GM18861 (cell line): ENCODE results near the gene WAC.
"Not testable (repeated sequence)": the region's sequence is repeated elsewhere in the genome, so short reads cannot be mapped to it uniquely, and the experiment has no call there.

Source experiments
- ATAC-seq: cut with Tn5 transposase; IDR thresholded peaks from one replicate; pipeline ENCODE4 v1.9.1; 2021; ENCODE audit not compliant: unreplicated experiment

The WAC gene

GRCh38 chr10:28532337-28533185, at the start of gene WAC:
WAC (plus strand) TSS chr10:28533118; CDS start chr10:28533580, 462 bp downstream.
- ATAC-seq: peak; percentile 81

GRCh38 chr10:28489206-28489605, 43.7 kb upstream of the WAC start:
- no peak for ATAC-seq

GRCh38 chr10:28490256-28490865, 42.6 kb upstream of the WAC start:
- ATAC-seq: not testable (repeated sequence)

- no peak for ATAC-seq
Measured at GRCh38 chr10:28492116-28492920, 40.6 kb upstream of the WAC start.

GRCh38 chr10:28494420-28494819, 38.5 kb upstream of the WAC start:
- no peak for ATAC-seq

GRCh38 chr10:28495084-28495483, 37.8 kb upstream of the WAC start:
- no peak for ATAC-seq

GRCh38 chr10:28496017-28496416, 36.9 kb upstream of the WAC start:
- ATAC-seq: no peak

GRCh38 chr10:28496481-28496961, 36.4 kb upstream of the WAC start:
- no peak for ATAC-seq

GRCh38 chr10:28497313-28498126, 35.4 kb upstream of the WAC start:
- no peak for ATAC-seq

GRCh38 chr10:28500203-28500602, 32.7 kb upstream of the WAC start:
- not testable (repeated sequence) for ATAC-seq

GRCh38 chr10:28503114-28503513, 29.8 kb upstream of the WAC start:
- ATAC-seq: no peak

- no peak for ATAC-seq
Measured at GRCh38 chr10:28505359-28505959, 27.5 kb upstream of the WAC start.

- ATAC-seq: no peak
Measured at GRCh38 chr10:28508304-28508925, 24.5 kb upstream of the WAC start.

- no peak for ATAC-seq
Measured at GRCh38 chr10:28509286-28509685, 23.6 kb upstream of the WAC start.

GRCh38 chr10:28514648-28515047, 18.3 kb upstream of the WAC start:
- ATAC-seq: no peak

- ATAC-seq: no peak
Measured at GRCh38 chr10:28520346-28520745, 12.6 kb upstream of the WAC start.

GRCh38 chr10:28520828-28521227, 12.1 kb upstream of the WAC start:
- ATAC-seq: not testable (repeated sequence)

GRCh38 chr10:28521961-28522360, 11.0 kb upstream of the WAC start:
- not testable (repeated sequence) for ATAC-seq

GRCh38 chr10:28523725-28524252, 9.1 kb upstream of the WAC start:
- no peak for ATAC-seq
